HepG2 (cell line): ENCODE measurements around the gene SUCLA2. TPM values are rescaled to one million over a fixed set of nuclear protein-coding genes. Genes with fewer than 3 reads are reported as not detected.

Experiments used
- CHD2 ChIP-seq: IDR thresholded peaks from 2 replicates; pipeline ENCODE4 v1.6.1; 2011; ENCODE audit warnings: low read depth, low read length, improper control_type of control experiment
- DR1 ChIP-seq: sonication (generic); formaldehyde crosslinking; IDR thresholded peaks from 2 replicates; pipeline ENCODE4 v1.8.0; 2021; ENCODE audit warnings: mild to moderate bottlenecking, missing genetic modification reagents, inconsistent platforms
- ELF3 ChIP-seq: IDR thresholded peaks from 2 replicates; pipeline ENCODE4 v1.6.1; 2016; ENCODE audit warnings: missing genetic modification reagents, missing compliant biosample characterization
- FOXC1 ChIP-seq: sonication (generic); formaldehyde crosslinking; IDR thresholded peaks from 2 replicates; pipeline ENCODE4 v1.8.0; 2022; ENCODE audit warnings: mild to moderate bottlenecking, missing genetic modification reagents, borderline replicate concordance
- NFYB ChIP-seq: sonication (generic); formaldehyde crosslinking; IDR thresholded peaks from 2 replicates; pipeline ENCODE4 v1.4.0; 2020; ENCODE audit warnings: missing genetic modification reagents
- NONO ChIP-seq, 2 experiments: fragments of 450-650 bp in 1 of 2; sonication (generic) in 1 of 2; formaldehyde crosslinking in 1 of 2; IDR thresholded peaks in 1 of 2; conservative IDR thresholded peaks in 1 of 2; 2 replicates each; pipeline versions ENCODE4 v1.6.1 to v1.8.0; 2017 to 2022; ENCODE audit warnings: mild to moderate bottlenecking in 1 of 2, missing genetic modification reagents in 1 of 2, moderate library complexity in 1 of 2
- NR2F2 ChIP-seq: IDR thresholded peaks from 2 replicates; pipeline ENCODE4 v1.6.1; 2012; ENCODE audit warnings: low read depth, inconsistent platforms, borderline replicate concordance
- PTBP1 ChIP-seq: fragments of 200-400 bp; formaldehyde crosslinking; IDR thresholded peaks from 2 replicates; pipeline ENCODE4 v1.6.1; 2018; ENCODE audit warnings: low read length, low read depth; ENCODE audit not compliant: poor library complexity, severe bottlenecking
- SKI ChIP-seq: fragments of 450-650 bp; IDR thresholded peaks from one replicate; pipeline ENCODE4 v1.6.1; 2018; ENCODE audit warnings: mild to moderate bottlenecking; ENCODE audit not compliant: partially characterized antibody
- YEATS2 ChIP-seq: sonication (generic); formaldehyde crosslinking; IDR thresholded peaks from 2 replicates; pipeline ENCODE4 v1.4.0; 2020; ENCODE audit warnings: missing genetic modification reagents, borderline replicate concordance
- ZFY ChIP-seq: sonication (generic); formaldehyde crosslinking; IDR thresholded peaks from 2 replicates; pipeline ENCODE4 v1.4.0; 2020; ENCODE audit warnings: missing genetic modification reagents
- ZNF282 ChIP-seq: fragments of 450-650 bp; IDR thresholded peaks from 2 replicates; pipeline ENCODE4 v1.6.1; 2018; ENCODE audit not compliant: partially characterized antibody
- ZNF577 ChIP-seq: sonication (generic); formaldehyde crosslinking; IDR thresholded peaks from 2 replicates; pipeline ENCODE4 v1.4.0; 2020; ENCODE audit warnings: mild to moderate bottlenecking, low read depth, missing genetic modification reagents, borderline replicate concordance
- ZNF839 ChIP-seq: sonication (generic); formaldehyde crosslinking; IDR thresholded peaks from 2 replicates; pipeline ENCODE4 v1.4.0; 2020; ENCODE audit warnings: missing genetic modification reagents, mild to moderate bottlenecking, borderline replicate concordance
- ZSCAN20 ChIP-seq: sonication (generic); formaldehyde crosslinking; IDR thresholded peaks from 2 replicates; pipeline ENCODE4 v1.4.0; 2020; ENCODE audit warnings: missing genetic modification reagents, mild to moderate bottlenecking, borderline replicate concordance
- polyA plus RNA-seq, 8 experiments: library from polyadenylated mRNA; depleted of rRNA in 3 of 8; stranded (reverse) in 7 of 8; unstranded in 1 of 8; fragments of >200 nt; fragmentation: Illumina TruSeq in 4 of 8; extraction: Trizol in 4 of 8; gene quantifications; 2 replicates each; pipeline versions ENCODE4 v1.2.1 to v1.2.3, GENCODE V29; 2011 to 2016; ENCODE audit warnings: low read depth in 4 of 8, missing spikeins in 1 of 8, mixed read lengths in 1 of 8; ENCODE audit not compliant: insufficient read depth in 1 of 8
- total RNA-seq, 5 experiments: library from RNA; depleted of rRNA; stranded (reverse); fragments of >200 nt; fragmentation: Illumina TruSeq; extraction: Trizol; gene quantifications; 2 replicates each; pipeline ENCODE4 v1.2.3, GENCODE V29; 2016; ENCODE audit warnings: low read depth in 1 of 5
- TF ChIP-seq, protein P1 (sequence below): sonication (generic); formaldehyde crosslinking; IDR thresholded peaks from 2 replicates; pipeline ENCODE4 v1.9.0; 2021; ENCODE audit warnings: missing genetic modification reagents, mild to moderate bottlenecking, borderline replicate concordance
- TF ChIP-seq, protein P2 (sequence below): sonication (generic); formaldehyde crosslinking; IDR thresholded peaks from 2 replicates; pipeline ENCODE4 v1.8.1; 2022; ENCODE audit warnings: mild to moderate bottlenecking, missing genetic modification reagents
- TF ChIP-seq, protein P3 (sequence below): sonication (generic); formaldehyde crosslinking; IDR thresholded peaks from 2 replicates; pipeline ENCODE4 v1.4.0; 2020; ENCODE audit warnings: mild to moderate bottlenecking, missing genetic modification reagents
- TF ChIP-seq, protein P4 (sequence below): sonication (generic); formaldehyde crosslinking; conservative IDR thresholded peaks from 2 replicates; pipeline ENCODE4 v1.4.0; 2020; ENCODE audit warnings: missing genetic modification reagents
- TF ChIP-seq, protein P5 (sequence below): sonication (generic); formaldehyde crosslinking; IDR thresholded peaks from 2 replicates; pipeline ENCODE4 v1.5.0; 2020; ENCODE audit warnings: missing genetic modification reagents
- TF ChIP-seq, protein P6 (sequence below): sonication (generic); formaldehyde crosslinking; IDR thresholded peaks from 2 replicates; pipeline ENCODE4 v1.8.1; 2023; ENCODE audit warnings: missing genetic modification reagents, mild to moderate bottlenecking, borderline replicate concordance

Gene SUCLA2
- total and polyA plus RNA-seq, 2 of the 13 experiments (the other 11 are each of a cell fraction or from before 2014, with no cell fraction given) = 28.4 to 77.1 TPM

DNA sequence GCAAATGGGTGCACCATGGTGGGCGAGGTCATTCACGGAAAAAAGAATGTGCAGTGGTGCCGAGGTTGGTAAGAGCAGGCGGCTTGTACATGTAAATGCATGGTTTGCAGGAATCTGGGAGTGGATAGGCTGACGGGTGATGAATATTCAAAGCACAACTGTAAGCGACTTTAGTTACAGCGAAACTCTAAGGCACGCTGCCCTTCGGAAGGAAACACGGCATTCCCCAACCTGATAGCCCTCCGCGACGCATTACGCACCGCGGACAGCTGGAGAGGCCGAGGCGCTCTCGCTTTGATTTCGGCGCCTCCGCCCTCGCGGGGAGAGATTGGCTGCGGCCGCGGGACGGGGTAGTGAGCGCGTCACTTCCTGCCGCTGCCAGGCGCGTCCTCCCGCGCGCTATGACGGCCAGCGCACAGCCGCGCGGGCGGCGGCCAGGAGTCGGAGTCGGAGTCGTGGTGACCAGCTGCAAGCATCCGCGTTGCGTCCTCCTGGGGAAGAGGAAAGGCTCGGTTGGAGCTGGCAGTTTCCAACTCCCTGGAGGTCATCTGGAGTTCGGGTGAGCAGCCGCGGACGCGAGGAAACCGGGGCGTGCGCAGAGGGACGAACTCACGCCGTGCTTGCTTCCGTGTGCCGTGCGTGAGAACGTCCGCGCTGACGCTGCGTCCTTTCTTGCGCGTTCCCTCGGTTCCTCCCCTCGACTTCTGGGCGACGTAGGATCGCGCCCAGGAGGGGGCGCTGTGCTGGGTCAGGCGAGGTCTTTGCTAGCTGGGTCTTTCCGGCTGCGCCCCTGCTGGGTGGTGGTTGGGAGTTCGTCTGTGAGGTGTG, 36.5 kb upstream of the SUCLA2 start, which contains the start of gene NUDT15 (continued):
- TF ChIP-seq, protein P1, sequence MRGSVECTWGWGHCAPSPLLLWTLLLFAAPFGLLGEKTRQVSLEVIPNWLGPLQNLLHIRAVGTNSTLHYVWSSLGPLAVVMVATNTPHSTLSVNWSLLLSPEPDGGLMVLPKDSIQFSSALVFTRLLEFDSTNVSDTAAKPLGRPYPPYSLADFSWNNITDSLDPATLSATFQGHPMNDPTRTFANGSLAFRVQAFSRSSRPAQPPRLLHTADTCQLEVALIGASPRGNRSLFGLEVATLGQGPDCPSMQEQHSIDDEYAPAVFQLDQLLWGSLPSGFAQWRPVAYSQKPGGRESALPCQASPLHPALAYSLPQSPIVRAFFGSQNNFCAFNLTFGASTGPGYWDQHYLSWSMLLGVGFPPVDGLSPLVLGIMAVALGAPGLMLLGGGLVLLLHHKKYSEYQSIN (CRISPR knock-in tag) = no peak
- peak; percentile 97 for TF ChIP-seq YEATS2 (CRISPR knock-in tag)
- no peak for TF ChIP-seq PTBP1
- peak; percentile 84 for TF ChIP-seq NFYB (CRISPR knock-in tag)
- TF ChIP-seq CHD2 = 0 out of 2 replicates have a peak, but pooled peaks have one; percentile 41
- TF ChIP-seq, protein P2, sequence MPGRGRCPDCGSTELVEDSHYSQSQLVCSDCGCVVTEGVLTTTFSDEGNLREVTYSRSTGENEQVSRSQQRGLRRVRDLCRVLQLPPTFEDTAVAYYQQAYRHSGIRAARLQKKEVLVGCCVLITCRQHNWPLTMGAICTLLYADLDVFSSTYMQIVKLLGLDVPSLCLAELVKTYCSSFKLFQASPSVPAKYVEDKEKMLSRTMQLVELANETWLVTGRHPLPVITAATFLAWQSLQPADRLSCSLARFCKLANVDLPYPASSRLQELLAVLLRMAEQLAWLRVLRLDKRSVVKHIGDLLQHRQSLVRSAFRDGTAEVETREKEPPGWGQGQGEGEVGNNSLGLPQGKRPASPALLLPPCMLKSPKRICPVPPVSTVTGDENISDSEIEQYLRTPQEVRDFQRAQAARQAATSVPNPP (CRISPR knock-in tag) = peak; percentile 83; the same call in 1 of the 2 replicates
- peak; percentile 77 for TF ChIP-seq ZFY (CRISPR knock-in tag)
- TF ChIP-seq, protein P3, sequence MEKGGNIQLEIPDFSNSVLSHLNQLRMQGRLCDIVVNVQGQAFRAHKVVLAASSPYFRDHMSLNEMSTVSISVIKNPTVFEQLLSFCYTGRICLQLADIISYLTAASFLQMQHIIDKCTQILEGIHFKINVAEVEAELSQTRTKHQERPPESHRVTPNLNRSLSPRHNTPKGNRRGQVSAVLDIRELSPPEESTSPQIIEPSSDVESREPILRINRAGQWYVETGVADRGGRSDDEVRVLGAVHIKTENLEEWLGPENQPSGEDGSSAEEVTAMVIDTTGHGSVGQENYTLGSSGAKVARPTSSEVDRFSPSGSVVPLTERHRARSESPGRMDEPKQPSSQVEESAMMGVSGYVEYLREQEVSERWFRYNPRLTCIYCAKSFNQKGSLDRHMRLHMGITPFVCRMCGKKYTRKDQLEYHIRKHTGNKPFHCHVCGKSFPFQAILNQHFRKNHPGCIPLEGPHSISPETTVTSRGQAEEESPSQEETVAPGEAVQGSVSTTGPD (CRISPR knock-in tag) = no peak
- TF ChIP-seq SKI = peak; percentile 44
- TF ChIP-seq, protein P4, sequence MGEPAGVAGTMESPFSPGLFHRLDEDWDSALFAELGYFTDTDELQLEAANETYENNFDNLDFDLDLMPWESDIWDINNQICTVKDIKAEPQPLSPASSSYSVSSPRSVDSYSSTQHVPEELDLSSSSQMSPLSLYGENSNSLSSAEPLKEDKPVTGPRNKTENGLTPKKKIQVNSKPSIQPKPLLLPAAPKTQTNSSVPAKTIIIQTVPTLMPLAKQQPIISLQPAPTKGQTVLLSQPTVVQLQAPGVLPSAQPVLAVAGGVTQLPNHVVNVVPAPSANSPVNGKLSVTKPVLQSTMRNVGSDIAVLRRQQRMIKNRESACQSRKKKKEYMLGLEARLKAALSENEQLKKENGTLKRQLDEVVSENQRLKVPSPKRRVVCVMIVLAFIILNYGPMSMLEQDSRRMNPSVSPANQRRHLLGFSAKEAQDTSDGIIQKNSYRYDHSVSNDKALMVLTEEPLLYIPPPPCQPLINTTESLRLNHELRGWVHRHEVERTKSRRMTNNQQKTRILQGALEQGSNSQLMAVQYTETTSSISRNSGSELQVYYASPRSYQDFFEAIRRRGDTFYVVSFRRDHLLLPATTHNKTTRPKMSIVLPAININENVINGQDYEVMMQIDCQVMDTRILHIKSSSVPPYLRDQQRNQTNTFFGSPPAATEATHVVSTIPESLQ = no peak
- TF ChIP-seq ELF3 (CRISPR knock-in tag) = peak; percentile 86
- TF ChIP-seq NR2F2 = no peak
- peak; percentile 76 for TF ChIP-seq DR1 (CRISPR knock-in tag)
- TF ChIP-seq, protein P5, sequence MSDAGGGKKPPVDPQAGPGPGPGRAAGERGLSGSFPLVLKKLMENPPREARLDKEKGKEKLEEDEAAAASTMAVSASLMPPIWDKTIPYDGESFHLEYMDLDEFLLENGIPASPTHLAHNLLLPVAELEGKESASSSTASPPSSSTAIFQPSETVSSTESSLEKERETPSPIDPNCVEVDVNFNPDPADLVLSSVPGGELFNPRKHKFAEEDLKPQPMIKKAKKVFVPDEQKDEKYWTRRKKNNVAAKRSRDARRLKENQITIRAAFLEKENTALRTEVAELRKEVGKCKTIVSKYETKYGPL (CRISPR knock-in tag) = peak; percentile 40; the same call in 1 of the 2 replicates
- no peak for TF ChIP-seq ZNF577 (CRISPR knock-in tag)
- 0 out of 2 replicates have a peak, but pooled peaks have one; percentile 74 for TF ChIP-seq FOXC1
- TF ChIP-seq, protein P6, sequence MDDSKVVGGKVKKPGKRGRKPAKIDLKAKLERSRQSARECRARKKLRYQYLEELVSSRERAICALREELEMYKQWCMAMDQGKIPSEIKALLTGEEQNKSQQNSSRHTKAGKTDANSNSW = peak; percentile 83; the same call in 1 of the 2 replicates
- no peak for TF ChIP-seq ZNF282
- TF ChIP-seq ZSCAN20 (CRISPR knock-in tag) = no peak; the same call in 1 of the 2 replicates
- TF ChIP-seq NONO (IDR thresholded peaks at IDR 0.05) = no peak
- TF ChIP-seq NONO (CRISPR knock-in tag; conservative IDR thresholded peaks at IDR 0.05) = peak; percentile 98
- TF ChIP-seq ZNF839 (CRISPR knock-in tag) = peak; percentile 12; the same call in 1 of the 2 replicates
